KMS-11 (cell line): Measurements from ENCODE around the gene CALN1.

Source experiments
- H2AFZ ChIP-seq: fragments of 200-600 bp; sonication (generic); 2 replicates; pipeline ENCODE4 v1.6.1; 2016; ENCODE audit warnings: antibody characterized with exemption, mixed run types, low read depth
- H3K27ac ChIP-seq: fragments of 200-600 bp; sonication (generic); 2 replicates; pipeline ENCODE4 v1.6.1; 2016; ENCODE audit warnings: mild to moderate bottlenecking, mixed run types
- H3K27me3 ChIP-seq: fragments of 200-600 bp; sonication (generic); 2 replicates; pipeline ENCODE4 v1.6.1; 2017; ENCODE audit warnings: mild to moderate bottlenecking, low read depth, mixed run types, moderate library complexity; ENCODE audit not compliant: insufficient read depth
- H3K36me3 ChIP-seq: fragments of 200-600 bp; sonication (generic); 2 replicates; pipeline ENCODE4 v1.6.1; 2017; ENCODE audit warnings: mild to moderate bottlenecking, mixed run types; ENCODE audit not compliant: insufficient read depth
- H3K4me1 ChIP-seq: fragments of 200-600 bp; sonication (generic); 2 replicates; pipeline ENCODE4 v1.6.1; 2016; ENCODE audit warnings: mild to moderate bottlenecking, low read depth, mixed run types; ENCODE audit not compliant: poor library complexity, severe bottlenecking
- H3K4me2 ChIP-seq: fragments of 200-600 bp; sonication (generic); 2 replicates; pipeline ENCODE4 v1.7.0; 2016; ENCODE audit warnings: mild to moderate bottlenecking, mixed run types
- H3K4me3 ChIP-seq: fragments of 200-600 bp; sonication (generic); IDR thresholded peaks from 2 replicates; pipeline ENCODE4 v1.6.1; 2017; ENCODE audit warnings: low read depth, low read length, mixed read lengths; ENCODE audit not compliant: insufficient read depth
- H3K79me2 ChIP-seq: fragments of 200-600 bp; sonication (generic); 2 replicates; pipeline ENCODE4 v1.6.1; 2016; ENCODE audit warnings: low read depth, mixed run types; ENCODE audit not compliant: insufficient read depth
- H3K9ac ChIP-seq: fragments of 200-600 bp; sonication (generic); 2 replicates; pipeline ENCODE4 v1.6.1; 2016; ENCODE audit warnings: mild to moderate bottlenecking, mixed run types
- H4K20me1 ChIP-seq: fragments of 200-600 bp; sonication (generic); 2 replicates; pipeline ENCODE4 v1.6.1; 2016; ENCODE audit warnings: mild to moderate bottlenecking, mixed run types; ENCODE audit not compliant: insufficient read depth
- CTCF ChIP-seq: fragments of 200-600 bp; sonication (generic); conservative IDR thresholded peaks from 2 replicates; pipeline ENCODE4 v1.6.1; 2017; ENCODE audit warnings: low read depth, mild to moderate bottlenecking, antibody characterized with exemption, low read length, moderate library complexity, mixed read lengths

The CALN1 gene

GRCh38 chr7:72292794-72293193, 119.3 kb downstream of the CALN1 start:
- TF ChIP-seq CTCF: no peak
- Histone ChIP-seq H3K4me1 (peaks cover 7% of the 10 kb centered on the region), H3K27me3 (no peaks in the 10 kb centered on the region), H3K36me3 (no peaks in the 10 kb centered on the region), H4K20me1 (no peaks in the 10 kb centered on the region), H3K79me2 (no peaks in the 10 kb centered on the region), H3K9ac (no peak overlapping the region), H2AFZ (no peak overlapping the region), H3K27ac (no peak overlapping the region), H3K4me3 (no peak overlapping the region), H3K4me2 (no peak overlapping the region)

GRCh38 chr7:72292118-72292517, 120.0 kb downstream of the CALN1 start:
- Histone ChIP-seq H3K36me3 (no peaks in the 10 kb centered on the region), H3K4me2 (no peak overlapping the region), H4K20me1 (no peaks in the 10 kb centered on the region), H3K9ac (no peak overlapping the region), H3K4me3 (no peak overlapping the region), H3K79me2 (no peaks in the 10 kb centered on the region), H3K27me3 (no peaks in the 10 kb centered on the region), H2AFZ (no peak overlapping the region), H3K4me1 (no peaks in the 10 kb centered on the region), H3K27ac (no peak overlapping the region)
- TF ChIP-seq CTCF: no peak

- Histone ChIP-seq H3K79me2 (no peaks in the 10 kb centered on the region), H3K27me3 (no peaks in the 10 kb centered on the region), H3K4me2 (no peak overlapping the region), H3K36me3 (no peaks in the 10 kb centered on the region), H2AFZ (no peak overlapping the region), H3K9ac (no peak overlapping the region), H4K20me1 (no peaks in the 10 kb centered on the region), H3K4me1 (no peaks in the 10 kb centered on the region), H3K27ac (no peak overlapping the region), H3K4me3 (no peak overlapping the region)
- TF ChIP-seq CTCF: no peak
Measured at GRCh38 chr7:72286519-72286918, 125.6 kb downstream of the CALN1 start.

GRCh38 chr7:72283309-72283708, 128.8 kb downstream of the CALN1 start:
- H3K36me3 ChIP-seq: no peaks in the 10 kb centered on the region
- H3K79me2 ChIP-seq: no peaks in the 10 kb centered on the region
- no peak overlapping the region for H2AFZ ChIP-seq
- no peaks in the 10 kb centered on the region for H3K27me3 ChIP-seq
- no peak for TF ChIP-seq CTCF
- no peaks in the 10 kb centered on the region for H3K4me1 ChIP-seq
- no peak overlapping the region for H3K27ac ChIP-seq
- H3K4me2 ChIP-seq: no peak overlapping the region
- no peaks in the 10 kb centered on the region for H4K20me1 ChIP-seq
- H3K9ac ChIP-seq: no peak overlapping the region
- H3K4me3 ChIP-seq: no peak overlapping the region

- H3K4me3 ChIP-seq: no peak overlapping the region
- H3K27ac ChIP-seq: no peak overlapping the region
- no peaks in the 10 kb centered on the region for H3K36me3 ChIP-seq
- no peaks in the 10 kb centered on the region for H3K79me2 ChIP-seq
- no peak overlapping the region for H3K9ac ChIP-seq
- no peak overlapping the region for H3K4me2 ChIP-seq
- TF ChIP-seq CTCF: no peak
- H3K27me3 ChIP-seq: no peaks in the 10 kb centered on the region
- no peaks in the 10 kb centered on the region for H4K20me1 ChIP-seq
- no peak overlapping the region for H2AFZ ChIP-seq
- no peaks in the 10 kb centered on the region for H3K4me1 ChIP-seq
Measured at GRCh38 chr7:72281308-72281707, 130.8 kb downstream of the CALN1 start.
